ENCODE results near the gene TMEM40. TPM values are rescaled to one million over a fixed set of nuclear protein-coding genes. Genes with fewer than 3 reads are reported as not detected.

TMEM40 gene
- total and polyA plus RNA-seq, 9 of the 15 experiments (the other 6 are each of a cell fraction or from before 2014, with no cell fraction given) = 0.11 to 0.31 (median 0.14) TPM; not detected in 6

- TF ChIP-seq, protein P1, sequence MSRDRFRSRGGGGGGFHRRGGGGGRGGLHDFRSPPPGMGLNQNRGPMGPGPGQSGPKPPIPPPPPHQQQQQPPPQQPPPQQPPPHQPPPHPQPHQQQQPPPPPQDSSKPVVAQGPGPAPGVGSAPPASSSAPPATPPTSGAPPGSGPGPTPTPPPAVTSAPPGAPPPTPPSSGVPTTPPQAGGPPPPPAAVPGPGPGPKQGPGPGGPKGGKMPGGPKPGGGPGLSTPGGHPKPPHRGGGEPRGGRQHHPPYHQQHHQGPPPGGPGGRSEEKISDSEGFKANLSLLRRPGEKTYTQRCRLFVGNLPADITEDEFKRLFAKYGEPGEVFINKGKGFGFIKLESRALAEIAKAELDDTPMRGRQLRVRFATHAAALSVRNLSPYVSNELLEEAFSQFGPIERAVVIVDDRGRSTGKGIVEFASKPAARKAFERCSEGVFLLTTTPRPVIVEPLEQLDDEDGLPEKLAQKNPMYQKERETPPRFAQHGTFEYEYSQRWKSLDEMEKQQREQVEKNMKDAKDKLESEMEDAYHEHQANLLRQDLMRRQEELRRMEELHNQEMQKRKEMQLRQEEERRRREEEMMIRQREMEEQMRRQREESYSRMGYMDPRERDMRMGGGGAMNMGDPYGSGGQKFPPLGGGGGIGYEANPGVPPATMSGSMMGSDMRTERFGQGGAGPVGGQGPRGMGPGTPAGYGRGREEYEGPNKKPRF (IDR thresholded peaks at IDR 0.05; ENCODE audit: low read depth, low read length) = no peak
- TF ChIP-seq CSDE1 (IDR thresholded peaks at IDR 0.05) (no peak), CREB1 (IDR thresholded peaks at IDR 0.05) (no peak), CREB1 (CRISPR knock-in tag; IDR thresholded peaks at IDR 0.05) (no peak), HCFC1 (IDR thresholded peaks at IDR 0.05; ENCODE audit: low read depth, low read length) (no peak), ELF1 (tag; IDR thresholded peaks at IDR 0.05) (no peak), IRF1 (CRISPR knock-in tag; IDR thresholded peaks at IDR 0.05; ENCODE audit: borderline replicate concordance) (no peak), LCOR (CRISPR knock-in tag; IDR thresholded peaks at IDR 0.05) (no peak), TAF7 (tag; IDR thresholded peaks at IDR 0.05) (no peak), MCM3 (IDR thresholded peaks at IDR 0.05) (no peak), NR3C1 (CRISPR knock-in tag; IDR thresholded peaks at IDR 0.05) (no peak), ZNF384 (IDR thresholded peaks at IDR 0.05; ENCODE audit: low read depth, low read length) (no peak), HDAC1 (IDR thresholded peaks at IDR 0.05) (peak in 1 of 2 experiments; percentile 47; a peak in 1 of 4 replicates), ZNF740 (CRISPR knock-in tag; IDR thresholded peaks at IDR 0.05) (no peak), ZNF740 (tag; IDR thresholded peaks at IDR 0.05) (no peak), ASH1L (IDR thresholded peaks at IDR 0.05; ENCODE audit: borderline replicate concordance, low read depth, partially characterized antibody) (peak; percentile 49), RBFOX2 (IDR thresholded peaks at IDR 0.05; ENCODE audit: low read depth, low read length) (no peak), HLTF (IDR thresholded peaks at IDR 0.05) (0 out of 2 replicates have a peak, but pooled peaks have one; percentile 46), NFIX (CRISPR knock-in tag; IDR thresholded peaks at IDR 0.05; ENCODE audit: low read depth) (no peak), CBX5 (IDR thresholded peaks at IDR 0.05; ENCODE audit: borderline replicate concordance, low read depth) (no peak), CREB3L1 (IDR thresholded peaks at IDR 0.05; ENCODE audit: borderline replicate concordance, low read depth) (no peak), ZSCAN32 (CRISPR knock-in tag; IDR thresholded peaks at IDR 0.05) (no peak)
- TF ChIP-seq, protein P2, sequence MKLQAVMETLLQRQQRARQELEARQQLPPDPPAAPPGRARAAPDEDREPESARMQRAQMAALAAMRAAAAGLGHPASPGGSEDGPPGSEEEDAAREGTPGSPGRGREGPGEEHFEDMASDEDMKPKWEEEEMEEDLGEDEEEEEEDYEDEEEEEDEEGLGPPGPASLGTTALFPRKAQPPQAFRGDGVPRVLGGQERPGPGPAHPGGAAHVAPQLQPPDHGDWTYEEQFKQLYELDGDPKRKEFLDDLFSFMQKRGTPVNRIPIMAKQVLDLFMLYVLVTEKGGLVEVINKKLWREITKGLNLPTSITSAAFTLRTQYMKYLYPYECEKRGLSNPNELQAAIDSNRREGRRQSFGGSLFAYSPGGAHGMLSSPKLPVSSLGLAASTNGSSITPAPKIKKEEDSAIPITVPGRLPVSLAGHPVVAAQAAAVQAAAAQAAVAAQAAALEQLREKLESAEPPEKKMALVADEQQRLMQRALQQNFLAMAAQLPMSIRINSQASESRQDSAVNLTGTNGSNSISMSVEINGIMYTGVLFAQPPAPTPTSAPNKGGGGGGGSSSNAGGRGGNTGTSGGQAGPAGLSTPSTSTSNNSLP (IDR thresholded peaks at IDR 0.05; ENCODE audit: borderline replicate concordance, low read depth, low read length) = no peak
Observed at GRCh38 chr3:12719541-12719940, 39.5 kb downstream of the TMEM40 start (continued).
